Measurements from ENCODE around the gene CDRT15.
"Not testable (repeated sequence)": the region's sequence is repeated elsewhere in the genome, so short reads cannot be mapped to it uniquely, and the experiment has no call there.

GRCh38 chr17:14236032-14236431 is 630 bp downstream of the CDRT15 start:
- TF ChIP-seq CTCF, POLR2A (IDR thresholded peaks at IDR 0.05): not testable (repeated sequence)

Measured in esophagus squamous epithelium (tissue), 4 donors.